BE2C (cell line): ENCODE results near the gene SHC3. TPM values are rescaled to one million over a fixed set of nuclear protein-coding genes. Genes with fewer than 3 reads are reported as not detected.

ENCODE experiments used
- DNase-seq: peaks from one replicate; pipeline ENCODE4 v3.0.0-alpha.2; 2020
- H3K27me3 ChIP-seq: fragments of 250-450 bp; sonication (Bioruptor Pico); 2 replicates; pipeline ENCODE4 v1.5.1; 2020; ENCODE audit warnings: mild to moderate bottlenecking
- H3K36me3 ChIP-seq: fragments of 250-450 bp; sonication (Bioruptor Pico); 2 replicates; pipeline ENCODE4 v1.5.1; 2020; ENCODE audit warnings: mild to moderate bottlenecking
- H3K4me1 ChIP-seq: fragments of 250-450 bp; sonication (Bioruptor Pico); 2 replicates; pipeline ENCODE4 v1.5.1; 2020
- H3K4me3 ChIP-seq: 2 replicates; pipeline ENCODE4 v1.5.1; 2011; ENCODE audit warnings: low read depth, low read length
- H3K9me3 ChIP-seq: fragments of 250-450 bp; sonication (Bioruptor Pico); 2 replicates; pipeline ENCODE4 v1.5.1; 2020
- CTCF ChIP-seq: IDR thresholded peaks from 2 replicates; pipeline ENCODE4 v1.5.1; 2012; ENCODE audit warnings: mild to moderate bottlenecking, low read depth, low read length
- polyA plus RNA-seq: library from polyadenylated mRNA; unstranded; fragments of >200 nt; gene quantifications from one replicate; pipeline ENCODE4 v1.2.1, GENCODE V29; 2012; ENCODE audit warnings: low read depth, missing spikeins; ENCODE audit not compliant: insufficient read length, insufficient read depth

The SHC3 gene
- 6.3 TPM for polyA plus RNA-seq

- Histone ChIP-seq H3K9me3 (no peaks in the 10 kb centered on the region), H3K36me3 (peaks cover 8% of the 10 kb centered on the region), H3K4me1 (peaks cover 13% of the 10 kb centered on the region), H3K4me3 (peak within 1 kb of the TSS; percentile 84), H3K27me3 (no peaks in the 10 kb centered on the region)
- DNase-seq = peak; percentile 66
- no peak for TF ChIP-seq CTCF
These were observed at the start of gene SHC3 for GRCh38 chr9:89177944-89178829. SHC3 (minus strand) TSS chr9:89178818; CDS start chr9:89178460, 358 bp downstream.

GRCh38 chr9:89225991-89226471, 47.4 kb upstream of the SHC3 start:
- no peak for TF ChIP-seq CTCF
- no peaks in the 10 kb centered on the region for H3K27me3 ChIP-seq
- H3K9me3 ChIP-seq = no peaks in the 10 kb centered on the region
- peak; percentile 78 for DNase-seq
- H3K4me3 ChIP-seq = no peak overlapping the region
- no peaks in the 10 kb centered on the region for H3K36me3 ChIP-seq
- peaks cover 7% of the 10 kb centered on the region for H3K4me1 ChIP-seq

DNA sequence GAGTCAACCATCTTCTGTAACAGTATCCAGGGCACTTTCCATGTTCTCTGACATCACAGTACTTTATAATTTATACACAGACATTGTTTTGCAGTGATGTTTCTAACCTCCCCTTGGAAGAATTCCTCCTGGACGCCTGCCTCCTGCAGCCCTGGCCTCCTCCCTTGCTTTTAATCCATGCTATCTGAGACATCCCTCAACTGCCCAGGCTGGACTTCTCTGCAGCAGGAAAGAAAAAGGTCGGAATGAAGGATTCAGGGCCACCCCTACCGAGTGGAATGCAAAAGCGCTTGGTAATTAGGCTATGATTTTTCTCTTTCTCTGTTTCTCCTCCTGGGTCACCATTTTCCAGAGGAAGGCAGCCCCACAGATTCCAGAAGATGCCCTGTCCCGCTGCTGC, 47.0 kb upstream of the SHC3 start:
- TF ChIP-seq CTCF = no peak
- Histone ChIP-seq H3K4me3 (no peak overlapping the region), H3K27me3 (no peaks in the 10 kb centered on the region), H3K4me1 (peaks cover 7% of the 10 kb centered on the region), H3K36me3 (no peaks in the 10 kb centered on the region), H3K9me3 (no peaks in the 10 kb centered on the region)
- no peak for DNase-seq

- H3K27me3 ChIP-seq = no peaks in the 10 kb centered on the region
- no peaks in the 10 kb centered on the region for H3K36me3 ChIP-seq
- H3K4me3 ChIP-seq = no peak overlapping the region
- no peaks in the 10 kb centered on the region for H3K9me3 ChIP-seq
- DNase-seq = no peak
- no peak for TF ChIP-seq CTCF
- peaks cover 7% of the 10 kb centered on the region for H3K4me1 ChIP-seq
These were observed 46.4 kb upstream of the SHC3 start for GRCh38 chr9:89225036-89225435.

- H3K36me3 ChIP-seq = no peaks in the 10 kb centered on the region
- H3K4me3 ChIP-seq = no peak overlapping the region
- H3K4me1 ChIP-seq = peaks cover 7% of the 10 kb centered on the region
- H3K27me3 ChIP-seq = no peaks in the 10 kb centered on the region
- no peak for DNase-seq
- H3K9me3 ChIP-seq = no peaks in the 10 kb centered on the region
- no peak for TF ChIP-seq CTCF
These were observed 46.0 kb upstream of the SHC3 start for GRCh38 chr9:89224633-89225032.

DNA sequence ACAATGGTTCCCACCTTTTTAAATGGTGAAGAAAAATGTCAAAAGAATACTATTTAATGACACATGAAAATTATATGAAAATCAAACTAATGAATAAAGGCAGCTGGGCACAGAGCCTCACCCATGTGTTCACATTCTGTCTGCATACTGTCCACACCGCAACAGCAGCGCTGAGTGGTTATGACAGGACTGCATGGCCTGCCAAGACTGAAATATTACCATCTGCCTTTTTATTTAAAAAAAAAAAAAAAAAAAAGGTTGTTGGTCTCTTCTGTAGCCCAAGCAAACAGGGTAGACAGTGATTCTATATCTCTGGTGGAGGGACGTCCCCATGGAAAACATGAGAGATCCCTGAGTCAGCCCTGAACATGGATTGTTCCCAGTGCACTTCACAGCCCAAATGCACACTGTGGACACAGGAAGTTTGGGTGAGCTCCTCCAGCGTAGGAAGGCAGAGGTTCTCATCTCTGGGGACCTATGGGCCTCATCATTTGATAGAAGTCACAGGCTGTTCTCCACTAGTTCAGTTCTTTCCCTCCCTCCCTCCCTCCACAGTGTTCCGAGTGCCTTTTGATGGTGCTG, 44.9 kb upstream of the SHC3 start:
- TF ChIP-seq CTCF = no peak
- H3K9me3 ChIP-seq = no peaks in the 10 kb centered on the region
- no peak for DNase-seq
- no peak overlapping the region for H3K4me3 ChIP-seq
- H3K27me3 ChIP-seq = no peaks in the 10 kb centered on the region
- H3K4me1 ChIP-seq = peaks cover 7% of the 10 kb centered on the region
- no peaks in the 10 kb centered on the region for H3K36me3 ChIP-seq
